PC-3 (cell line): ENCODE results near the gene MAST4.

Experiments
- EZH2 ChIP-seq: fragments of 300-600 bp; sonication (generic); IDR thresholded peaks from one replicate; pipeline ENCODE4 v1.6.1; 2017; ENCODE audit warnings: antibody characterized with exemption, mild to moderate bottlenecking, low read length; ENCODE audit not compliant: unreplicated experiment
- EZH2phosphoT487 ChIP-seq: fragments of 300-600 bp; sonication (generic); IDR thresholded peaks from 2 replicates; pipeline ENCODE4 v1.6.1; 2018; ENCODE audit warnings: mild to moderate bottlenecking, antibody characterized with exemption, low read length, borderline replicate concordance
- TF ChIP-seq, protein P1 (sequence below): fragments of 300-600 bp; sonication (generic); conservative IDR thresholded peaks from 2 replicates; pipeline ENCODE4 v1.5.1; 2017; ENCODE audit warnings: antibody characterized with exemption, low read depth, mild to moderate bottlenecking, low read length

DNA sequence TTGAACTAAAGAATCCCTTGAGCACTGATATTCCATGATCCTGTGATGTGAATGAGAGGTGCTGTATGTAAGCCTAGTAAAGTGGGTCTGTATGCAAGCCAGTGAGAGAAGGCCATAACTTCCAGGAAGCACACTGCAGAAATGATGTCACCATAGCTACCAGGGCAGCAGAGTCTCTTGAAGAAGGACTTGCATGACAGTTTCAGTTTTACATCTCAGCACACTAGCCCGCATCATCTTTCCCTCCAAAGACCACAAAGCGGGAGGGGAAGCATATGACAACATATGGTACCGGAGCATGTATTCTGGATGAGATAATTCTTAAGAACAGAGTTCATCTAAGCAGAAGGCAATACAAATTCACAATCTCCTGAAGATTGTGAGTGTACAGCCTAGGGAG, 37.6 kb upstream of the MAST4 start:
- TF ChIP-seq, protein P1, sequence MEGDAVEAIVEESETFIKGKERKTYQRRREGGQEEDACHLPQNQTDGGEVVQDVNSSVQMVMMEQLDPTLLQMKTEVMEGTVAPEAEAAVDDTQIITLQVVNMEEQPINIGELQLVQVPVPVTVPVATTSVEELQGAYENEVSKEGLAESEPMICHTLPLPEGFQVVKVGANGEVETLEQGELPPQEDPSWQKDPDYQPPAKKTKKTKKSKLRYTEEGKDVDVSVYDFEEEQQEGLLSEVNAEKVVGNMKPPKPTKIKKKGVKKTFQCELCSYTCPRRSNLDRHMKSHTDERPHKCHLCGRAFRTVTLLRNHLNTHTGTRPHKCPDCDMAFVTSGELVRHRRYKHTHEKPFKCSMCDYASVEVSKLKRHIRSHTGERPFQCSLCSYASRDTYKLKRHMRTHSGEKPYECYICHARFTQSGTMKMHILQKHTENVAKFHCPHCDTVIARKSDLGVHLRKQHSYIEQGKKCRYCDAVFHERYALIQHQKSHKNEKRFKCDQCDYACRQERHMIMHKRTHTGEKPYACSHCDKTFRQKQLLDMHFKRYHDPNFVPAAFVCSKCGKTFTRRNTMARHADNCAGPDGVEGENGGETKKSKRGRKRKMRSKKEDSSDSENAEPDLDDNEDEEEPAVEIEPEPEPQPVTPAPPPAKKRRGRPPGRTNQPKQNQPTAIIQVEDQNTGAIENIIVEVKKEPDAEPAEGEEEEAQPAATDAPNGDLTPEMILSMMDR, result no peak
- TF ChIP-seq EZH2phosphoT487 (no peak), EZH2 (no peak)
